T follicular helper cell (primary cell): ENCODE data around the gene RAPSN.

ENCODE experiments used
- DNase-seq: peaks from one replicate; pipeline ENCODE4 v3.0.0-alpha.2; 2020; ENCODE audit warnings: low read depth
- total RNA-seq, 2 experiments: gene quantifications; one replicate each; lab custom pipeline; 2026; lab: John Stamatoyannopoulos, UW

The RAPSN gene
- 0.83 to 1.8 reads per million in 2 experiments for total RNA-seq

DNA sequence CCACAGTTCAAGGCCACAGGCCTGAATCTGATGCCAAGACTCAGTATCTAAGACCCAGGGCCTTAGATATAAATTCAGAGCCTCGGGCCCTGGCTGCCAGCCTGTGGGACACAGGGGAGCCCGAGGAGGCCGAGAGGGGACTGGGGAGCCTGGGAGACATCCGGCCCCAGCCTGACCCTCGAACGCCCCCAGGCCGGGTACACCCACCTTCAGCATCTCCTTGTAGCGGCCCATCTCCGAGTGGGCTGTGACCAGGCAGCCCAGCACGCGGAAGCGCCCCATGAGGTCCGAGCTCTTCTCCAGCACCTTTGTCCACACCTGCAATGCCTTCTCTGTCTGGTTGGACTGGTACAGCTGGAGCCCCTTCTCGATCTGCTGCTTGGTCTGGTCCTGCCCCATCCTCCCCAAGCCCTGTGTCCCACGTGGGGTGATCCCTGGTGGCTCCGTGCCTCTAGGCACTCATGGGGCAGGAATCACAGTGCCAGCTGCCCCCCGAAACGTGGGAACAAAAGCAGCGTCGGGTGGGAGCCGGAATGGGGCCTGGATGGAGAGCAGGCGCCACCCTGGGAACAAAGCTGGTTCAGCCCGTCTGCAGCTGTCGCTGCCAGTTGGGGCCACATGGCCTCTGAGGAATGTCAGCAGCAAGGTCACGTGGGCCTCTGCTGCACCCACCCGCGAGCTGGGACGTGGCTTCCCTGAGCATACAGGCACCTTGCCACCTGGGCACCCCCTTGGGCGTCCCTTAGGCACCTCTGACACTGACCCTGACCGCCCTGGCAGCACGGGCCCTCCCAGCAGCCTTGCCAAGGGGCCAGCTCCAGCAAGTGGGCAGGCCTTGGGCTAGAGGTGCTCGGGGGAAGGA is at the start of gene RAPSN:
Gene RAPSN, minus strand, starts transcription at position 571 of the 862 bp plus-strand sequence. Its CDS starts 172 bp downstream, at position 399.
- no peak for DNase-seq

DNA sequence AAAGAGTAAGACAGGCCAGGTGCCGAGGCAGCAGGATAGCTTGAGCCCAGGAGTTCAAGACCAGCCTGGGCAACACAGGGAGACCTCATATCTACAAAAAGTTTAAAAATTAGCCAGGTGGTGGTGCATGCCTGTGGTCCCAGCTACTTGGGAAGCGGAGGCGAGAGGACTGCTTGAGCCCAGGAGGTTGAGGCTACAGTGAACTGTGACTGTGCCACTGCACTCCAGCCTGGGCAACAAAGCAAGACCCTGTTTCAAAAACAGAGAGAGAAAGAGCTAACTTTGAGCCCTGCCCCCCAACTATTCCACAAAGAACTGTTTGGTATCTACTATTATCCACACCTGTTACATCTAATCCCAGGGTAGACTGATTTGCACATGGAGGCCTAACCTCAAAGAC is 49.2 kb upstream of the RAPSN start:
- DNase-seq = no peak

DNA sequence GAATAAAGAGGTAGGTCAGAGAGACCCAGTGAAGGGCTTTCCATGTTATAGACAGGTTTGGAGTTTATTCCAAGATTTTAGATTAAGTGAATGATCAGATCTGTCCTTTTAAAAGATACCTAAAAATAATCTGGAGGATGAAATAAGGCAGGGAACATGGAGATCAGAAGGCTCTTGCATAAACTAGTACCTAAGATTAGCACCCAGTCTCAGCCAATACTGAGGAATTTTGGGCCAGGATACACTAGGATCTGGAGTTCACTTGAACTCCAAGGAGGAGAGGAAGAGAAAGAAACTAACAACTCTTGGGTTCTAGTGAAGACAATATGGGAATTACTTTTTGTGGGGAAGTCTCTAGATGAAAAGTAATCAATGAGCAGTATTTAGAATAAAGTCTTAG is 47.9 kb upstream of the RAPSN start:
- no peak for DNase-seq

DNA sequence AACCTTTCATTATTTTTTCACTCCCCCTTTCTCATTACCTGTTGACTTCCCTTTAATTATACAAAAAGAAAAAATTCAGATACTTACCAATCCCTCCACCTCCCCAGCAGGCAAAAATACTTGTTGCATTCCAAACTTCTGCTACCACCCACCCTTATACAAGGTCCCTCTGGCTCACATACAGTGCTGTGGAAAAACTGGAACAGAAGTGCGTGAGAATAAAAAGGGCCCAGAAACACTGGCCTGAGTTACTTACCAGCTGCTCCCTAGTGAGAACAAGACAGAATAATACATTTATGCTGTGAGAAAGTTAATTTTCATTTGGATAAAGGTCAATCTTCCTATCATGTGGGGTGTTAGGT is 46.9 kb upstream of the RAPSN start:
- no peak for DNase-seq

DNA sequence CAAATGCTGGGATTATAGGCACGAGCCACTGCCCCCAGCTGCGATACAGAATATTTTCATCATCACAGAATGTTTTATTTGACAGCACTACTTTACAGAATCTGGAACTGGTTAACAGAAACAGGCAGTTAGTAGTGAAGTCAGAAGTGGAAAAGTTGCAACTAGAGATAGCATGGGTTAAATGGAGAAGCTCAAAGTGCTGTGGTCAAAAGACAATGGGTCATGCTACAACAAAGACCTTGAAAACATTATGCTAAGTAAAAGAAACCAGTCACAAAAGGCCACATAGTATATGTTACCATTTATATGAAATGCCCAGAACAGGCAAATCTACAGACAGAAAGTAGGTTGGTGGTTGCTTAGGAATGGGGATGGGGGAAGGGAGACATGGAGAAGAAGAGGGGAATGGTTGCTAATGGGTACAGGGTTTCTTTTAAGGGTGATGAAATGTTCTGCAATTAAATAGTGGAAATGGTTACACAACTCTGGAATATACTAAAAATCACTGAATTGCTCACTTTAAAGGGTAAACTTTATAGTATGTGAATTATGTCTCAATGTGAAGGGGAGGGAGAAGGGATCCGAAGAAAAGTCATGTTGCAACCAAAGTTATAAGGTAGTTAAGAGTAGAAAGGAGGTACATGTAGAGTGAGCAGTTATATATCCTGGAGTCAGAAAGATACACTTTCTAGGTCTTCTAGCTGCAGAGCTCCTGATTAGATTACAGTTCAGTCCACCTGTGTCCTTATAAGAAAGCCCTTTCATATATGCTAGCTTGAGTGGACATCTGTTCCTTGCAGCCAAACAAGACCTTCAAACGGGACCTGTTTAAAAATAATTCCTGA is 46.3 kb upstream of the RAPSN start:
- DNase-seq = no peak

DNA sequence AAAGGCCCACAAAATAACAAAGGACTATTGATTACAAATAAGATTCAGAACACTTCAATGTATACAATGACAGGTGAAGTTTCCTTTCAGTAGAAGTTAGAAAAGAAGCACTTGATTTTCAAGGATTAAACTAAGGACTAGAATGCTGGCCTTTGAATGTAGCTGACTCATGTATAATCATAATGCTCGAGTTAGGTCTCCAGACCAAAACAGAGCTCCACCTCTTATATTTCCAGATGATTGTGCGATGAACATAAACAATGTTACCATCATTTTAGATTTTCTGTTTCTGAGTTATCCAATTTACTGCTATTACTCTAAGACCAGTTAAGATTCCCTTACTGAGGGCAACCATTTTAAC is 40.4 kb upstream of the RAPSN start:
- no peak for DNase-seq

- no peak for DNase-seq
Observed at GRCh38 chr11:47488674-47489394, 39.9 kb upstream of the RAPSN start.

GRCh38 chr11:47488111-47488510 is 39.2 kb upstream of the RAPSN start:
- no peak for DNase-seq

DNA sequence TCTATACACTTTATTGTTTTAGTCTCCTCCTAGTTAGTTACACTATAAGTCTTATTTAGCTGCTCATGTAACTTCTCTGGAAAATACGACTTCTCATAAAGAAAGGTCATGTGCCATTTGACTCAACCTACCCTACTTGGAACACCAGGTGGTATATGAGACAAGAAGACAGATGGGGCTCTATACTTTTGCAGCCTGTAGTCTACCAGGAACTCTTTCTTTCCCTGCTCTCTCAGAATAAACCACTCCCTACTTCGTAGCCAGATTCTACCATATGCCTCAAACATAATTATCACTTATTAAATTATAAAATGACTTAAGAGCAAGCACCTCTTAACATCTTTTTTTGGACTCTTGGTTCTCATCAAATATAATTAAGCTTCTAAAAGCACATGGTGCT is 38.5 kb upstream of the RAPSN start:
- no peak for DNase-seq

DNA sequence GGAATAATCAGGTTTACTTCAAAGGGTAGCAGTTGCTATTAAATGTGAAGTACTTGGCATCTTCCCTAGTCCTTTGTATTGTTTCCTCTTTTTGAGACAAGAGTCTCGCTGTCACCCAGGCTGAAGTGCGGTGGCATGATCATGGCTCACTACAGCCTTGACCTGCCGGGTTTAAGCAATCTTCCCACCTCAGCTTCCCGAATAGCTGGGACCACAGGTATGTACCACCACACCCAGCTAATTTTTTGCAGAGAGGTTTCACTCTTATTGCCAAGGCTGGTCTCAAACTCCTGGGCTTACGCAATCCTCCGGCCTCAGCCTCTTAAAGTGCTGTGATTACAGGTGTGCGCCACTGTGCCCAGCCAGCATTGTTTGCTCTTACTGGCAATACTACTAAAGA is 36.2 kb upstream of the RAPSN start:
- no peak for DNase-seq

GRCh38 chr11:47483457-47483856 is 34.5 kb upstream of the RAPSN start:
- no peak for DNase-seq

DNA sequence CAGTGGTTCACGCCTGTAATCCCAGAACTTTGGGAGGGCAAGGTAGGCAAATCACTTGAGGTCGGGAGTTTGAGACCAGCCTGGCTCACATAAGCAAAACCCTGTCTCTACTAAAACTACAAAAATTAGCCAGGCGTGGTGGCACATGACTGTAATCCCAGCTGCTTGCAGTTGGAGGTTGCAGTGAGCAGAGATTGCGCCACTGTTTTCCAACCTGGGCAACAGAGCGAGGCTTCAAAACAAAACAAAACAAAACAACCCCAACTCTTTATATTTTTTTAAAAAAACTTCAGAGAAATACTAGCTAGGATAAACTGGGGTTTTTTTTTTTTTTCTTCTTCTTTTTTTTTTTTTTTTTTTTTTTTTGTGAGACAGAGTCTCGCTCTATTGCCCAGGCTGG is 31.8 kb upstream of the RAPSN start:
- no peak for DNase-seq

- no peak for DNase-seq
Observed at GRCh38 chr11:47478651-47479329, 29.9 kb upstream of the RAPSN start.

DNA sequence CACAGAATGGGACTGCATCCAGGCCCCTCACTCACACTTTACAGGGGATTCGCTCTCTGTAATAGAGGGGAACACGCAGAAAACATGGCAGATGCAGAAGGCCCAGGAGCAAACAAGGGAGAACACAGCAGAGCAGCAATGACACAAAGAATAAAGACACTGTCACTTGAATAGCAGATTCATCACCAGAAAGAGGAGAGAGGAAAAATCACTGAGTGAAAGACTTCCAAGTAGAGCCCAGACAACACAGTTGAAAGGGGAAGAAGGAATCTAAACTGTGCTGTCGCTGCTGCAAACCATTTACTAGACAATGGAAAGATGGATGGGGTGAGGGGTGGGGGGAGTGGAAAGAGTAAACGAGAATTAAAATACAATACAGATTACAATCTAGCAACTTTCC is 28.8 kb upstream of the RAPSN start:
- DNase-seq = no peak

- no peak for DNase-seq
Observed at GRCh38 chr11:47477323-47477722, 28.4 kb upstream of the RAPSN start.

GRCh38 chr11:47470671-47471070 is 21.7 kb upstream of the RAPSN start:
- DNase-seq = no peak

- no peak for DNase-seq
Observed at GRCh38 chr11:47469361-47470179, 20.6 kb upstream of the RAPSN start.

DNA sequence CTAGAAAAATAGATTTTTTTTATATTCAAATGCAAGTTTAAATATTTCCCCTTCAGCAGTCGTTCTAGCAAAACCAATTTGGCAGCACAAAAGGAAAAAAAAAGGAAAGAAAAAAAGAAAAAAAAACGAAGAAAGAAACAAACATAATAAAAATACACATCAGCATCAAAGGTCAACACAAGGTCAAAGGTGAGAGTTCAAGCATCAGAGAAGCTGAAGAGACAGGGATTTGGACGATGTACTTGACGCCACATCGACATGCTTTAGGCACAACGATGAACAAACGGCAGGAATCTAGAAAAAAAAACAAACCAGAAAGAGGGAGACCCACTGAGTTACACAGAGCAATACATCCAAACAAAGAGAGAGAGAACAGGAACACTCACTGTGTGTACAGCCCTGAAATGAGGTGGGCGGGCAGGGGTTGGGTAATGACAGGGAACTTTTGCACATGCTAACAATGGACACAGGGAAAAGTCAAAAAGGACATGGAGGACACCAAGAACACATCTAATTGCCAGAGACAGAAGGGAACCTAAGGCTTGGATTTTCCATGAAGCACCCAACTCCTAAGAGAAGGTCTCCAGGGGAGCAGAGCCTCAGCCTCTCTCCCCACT is 19.8 kb upstream of the RAPSN start:
- no peak for DNase-seq

DNA sequence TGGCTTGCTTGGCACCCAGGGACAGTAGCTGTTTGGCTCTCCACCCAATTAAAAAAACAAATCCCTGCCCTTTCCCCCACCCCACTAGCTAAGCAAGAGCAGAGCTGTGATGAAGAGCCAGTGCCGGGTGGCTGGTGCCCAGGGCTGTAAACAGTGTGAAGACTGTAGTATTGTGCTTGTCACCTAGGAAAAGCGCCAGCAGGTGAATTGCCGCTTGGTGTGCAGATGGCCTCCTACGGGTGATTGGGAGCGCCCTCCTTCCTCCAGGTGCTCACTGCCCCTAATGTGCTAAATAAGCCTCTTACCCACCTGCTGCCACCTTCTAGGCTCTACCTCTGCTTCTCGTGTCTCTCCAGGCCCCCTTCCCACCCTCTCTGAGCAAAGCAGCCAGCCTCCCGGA is 18.4 kb upstream of the RAPSN start:
- DNase-seq = no peak

GRCh38 chr11:47466701-47467250 is 17.8 kb upstream of the RAPSN start:
- no peak for DNase-seq
